Right lobe of liver (tissue), 6 donors: ENCODE measurements around the gene SERPINB1. TPM values are rescaled to one million over a fixed set of nuclear protein-coding genes. Genes with fewer than 3 reads are reported as not detected.

Experiments used
- ATAC-seq, 4 donors: fragments of 200-7000 bp; cut with Tn5 transposase; one replicate each; pipeline ENCODE4 v1.9.1; 2020; ENCODE audit warnings: mild to moderate bottlenecking in 4 of 4, moderate library complexity in 4 of 4
- DNase-seq, 3 donors: peaks; one replicate each; pipeline ENCODE4 v3.0.0-alpha.2; 2020
- H3K27ac ChIP-seq, 3 donors: fragments of 200-600 bp; one replicate each; pipeline ENCODE4 v1.8.0; 2022
- H3K27me3 ChIP-seq, 2 donors: fragments of 200-600 bp; one replicate each; pipeline ENCODE4 v1.8.0; 2022
- H3K36me3 ChIP-seq, 4 donors: fragments of 200-600 bp; sonication (generic) in 1 of 4; one replicate each; pipeline versions ENCODE4 v1.5.1 to v1.8.0; 2017 to 2022; ENCODE audit warnings: control low read depth in 1 of 4
- H3K4me1 ChIP-seq, 4 donors: fragments of 200-600 bp; sonication (generic) in 1 of 4; one replicate each; pipeline versions ENCODE4 v1.5.1 to v1.8.0; 2017 to 2022; ENCODE audit warnings: control low read depth in 1 of 4
- H3K4me3 ChIP-seq, 3 donors: fragments of 200-600 bp; one replicate each; pipeline ENCODE4 v1.8.0; 2022
- H3K9me3 ChIP-seq, 4 donors: fragments of 200-600 bp; sonication (generic) in 1 of 4; one replicate each; pipeline versions ENCODE4 v1.5.1 to v1.8.0; 2017 to 2022; ENCODE audit warnings: control low read depth in 1 of 4
- CTCF ChIP-seq, 4 donors: fragments of 200-600 bp in 3 of 4; fragments of 450-650 bp in 1 of 4; IDR thresholded peaks; one replicate each; pipeline versions ENCODE4 v1.5.1 to v1.8.0; 2016 to 2022; ENCODE audit warnings: antibody characterized with exemption in 4 of 4, mild to moderate bottlenecking in 2 of 4
- POLR2A ChIP-seq: fragments of 450-650 bp; IDR thresholded peaks from one replicate; pipeline ENCODE4 v1.6.1; 2017; ENCODE audit warnings: antibody characterized with exemption, mild to moderate bottlenecking
- WGBS: methylation state at CpG from one replicate; pipeline ENCODE4 v1.1.6; 2018; ENCODE audit warnings: low coverage, low lambda C conversion rate; ENCODE audit not compliant: insufficient coverage; ENCODE audit errors: missing lambda C conversion rate; 5-methylcytosine and 5-hydroxymethylcytosine counted together
- intact Hi-C, 2 donors: fragments of 100-400 bp; cut with DNase I; formaldehyde crosslinking; loops; one replicate each; pipeline versions ENCODE4 v1.11.2 to v1.14.1; 2022
- total RNA-seq, 6 experiments: library from RNA; depleted of rRNA in 2 of 6; stranded (reverse); fragments of >200 nt in 2 of 6; fragmentation: NEBNext Ultra II Directional in 3 of 6; extraction: Animal tissue kit (Norgen Biotek cat#: 25700) in 3 of 6; gene quantifications; one replicate each; pipeline versions ENCODE4 v1.1.0 to v1.2.4, GENCODE V29; 2016 to 2023
- donor health status: DM: no; HTN: yes; CAD: no.
- donor health status: DM: no; HTN: no; CAD: no.
- donor health status: DM: no; HTN: no; CAD: no.
- donor health status: DM: no; HTN: yes; CAD: no.
- donor health status: DM: no; HTN: yes; CAD: no.

SERPINB1 gene
- total RNA-seq, 6 experiments from 2014 or later: 7.2 to 44.6 (median 25.2) TPM

- H3K9me3 ChIP-seq: no peaks in the 10 kb centered on the region
- no peaks in the 10 kb centered on the region for H3K36me3 ChIP-seq
- DNase-seq (no peak), ATAC-seq (no peak)
- H3K27ac ChIP-seq: no peak overlapping the region
- TF ChIP-seq CTCF (IDR thresholded peaks at IDR 0.05) (no peak), POLR2A (no peak)
- intact Hi-C loops: loop anchor here (10.0 kb wide), 1 partner anchor 66 kb away; no protein-coding TSS in a partner anchor
- 67% methylated on average over 5 of the region's 10 CpGs for WGBS
- H3K4me3 ChIP-seq: no peak overlapping the region
- H3K27me3 ChIP-seq: no peaks in the 10 kb centered on the region
- peaks cover 0 to 6% (median 2%) of the 10 kb centered on the region in 4 donors for H3K4me1 ChIP-seq
These were observed 7.2 kb upstream of the SERPINB1 start for GRCh38 chr6:2848851-2849250.

GRCh38 chr6:2845880-2846208 lies 4.2 kb upstream of the SERPINB1 start:
- Histone ChIP-seq H3K4me1 (peaks cover 0 to 7% (median 2%) of the 10 kb centered on the region in 4 donors), H3K27me3 (no peaks in the 10 kb centered on the region), H3K4me3 (no peak overlapping the region), H3K27ac (peak overlapping the region in 1 of 3 donors; percentile 10), H3K36me3 (no peaks in the 10 kb centered on the region), H3K9me3 (no peaks in the 10 kb centered on the region)
- intact Hi-C loops: loop anchor here (10.0 kb wide), 1 partner anchor 69 kb away; no protein-coding TSS in a partner anchor
- 39% methylated on average over 6 of the region's 6 CpGs for WGBS
- ATAC-seq: no peak
- TF ChIP-seq POLR2A (no peak), CTCF (IDR thresholded peaks at IDR 0.05) (no peak)
- no peak for DNase-seq

GRCh38 chr6:2844008-2844407 lies 2.3 kb upstream of the SERPINB1 start:
- Histone ChIP-seq H3K4me1 (peaks cover 0 to 25% (median 4%) of the 10 kb centered on the region in 4 donors), H3K4me3 (no peak overlapping the region), H3K27me3 (no peaks in the 10 kb centered on the region), H3K9me3 (no peaks in the 10 kb centered on the region), H3K36me3 (no peaks in the 10 kb centered on the region), H3K27ac (no peak overlapping the region)
- no peak for ATAC-seq
- TF ChIP-seq CTCF (IDR thresholded peaks at IDR 0.05) (no peak), POLR2A (no peak)
- no peak for DNase-seq
- intact Hi-C loops: loop anchor here (10.0 kb wide), 1 partner anchor 71 kb away; no protein-coding TSS in a partner anchor

- Histone ChIP-seq H3K27ac (no peak overlapping the region), H3K36me3 (peaks cover 0 to 6% (median 1%) of the 10 kb centered on the region in 4 donors), H3K4me3 (no peak overlapping the region), H3K4me1 (peaks cover 0 to 25% (median 4%) of the 10 kb centered on the region in 4 donors), H3K27me3 (no peaks in the 10 kb centered on the region), H3K9me3 (no peaks in the 10 kb centered on the region)
- intact Hi-C loops: loop anchor here (10.0 kb wide), 1 partner anchor 72 kb away; no protein-coding TSS in a partner anchor
- DNase-seq (no peak), ATAC-seq (no peak)
- TF ChIP-seq CTCF (IDR thresholded peaks at IDR 0.05) (no peak), POLR2A (no peak)
- WGBS: no CpG with 5 or more reads among the region's 2 CpGs
These were observed 1.6 kb upstream of the SERPINB1 start for GRCh38 chr6:2843138-2843740.
